ENCODE data around the gene RAB17. TPM values are rescaled to one million over a fixed set of nuclear protein-coding genes. Genes with fewer than 3 reads are reported as not detected.

RAB17 gene
- total and polyA plus RNA-seq, 4 donors = 3.7 to 22.3 (median 7.8) TPM

DNA sequence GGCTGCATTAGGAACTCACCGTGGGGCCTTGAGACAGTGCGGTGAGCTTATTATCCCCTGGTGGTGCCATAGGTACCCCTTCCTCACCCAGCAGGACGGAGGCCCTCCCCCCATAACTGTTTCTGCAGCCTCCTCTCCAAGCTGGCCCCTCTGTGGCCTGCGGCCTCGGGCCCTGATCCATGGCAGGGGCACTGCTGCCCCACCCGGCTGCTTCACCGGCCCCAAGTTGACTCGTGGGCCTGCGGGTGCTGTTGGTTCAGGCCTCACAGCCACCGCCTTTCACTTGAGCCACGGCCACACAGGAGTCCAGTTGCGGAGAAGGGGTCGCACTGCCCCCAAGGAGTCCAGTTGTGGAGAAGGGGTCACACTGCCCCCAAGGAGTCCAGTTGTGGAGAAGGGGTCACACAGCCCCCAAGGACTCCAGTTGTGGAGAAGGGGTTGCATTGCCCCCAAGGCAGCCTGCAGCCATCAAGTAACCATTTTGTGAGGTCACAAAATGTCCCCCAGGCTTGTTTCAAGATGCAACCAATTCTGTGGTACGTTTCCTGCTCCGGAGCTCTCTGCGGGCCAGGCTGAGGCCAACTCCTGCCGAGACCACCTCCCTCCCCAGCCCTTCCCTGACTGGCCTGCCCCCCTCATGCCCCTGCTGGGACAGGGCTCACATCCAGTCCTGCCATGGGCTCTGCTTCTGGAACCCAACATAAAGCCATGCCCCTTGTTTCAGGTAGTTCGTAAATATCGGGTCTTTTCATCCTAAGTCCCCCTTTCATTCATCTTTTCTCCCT, 41.5 kb upstream of the RAB17 start:
- Histone ChIP-seq H3K4me1 (ENCODE audit: control insufficient read depth in 1 of 2, insufficient read depth in 2 of 2, low read length in 2 of 2) (peaks cover 4 to 12% of the 10 kb centered on the region in 2 donors), H3K36me3 (ENCODE audit: control insufficient read depth in 1 of 2, insufficient read depth in 2 of 2, low read length in 1 of 2) (no peaks in the 10 kb centered on the region), H3K27ac (ENCODE audit: low read depth in 1 of 2, low read length in 2 of 2) (peak overlapping the region in 1 of 2 donors; percentile 95), H3K27me3 (ENCODE audit: control insufficient read depth in 1 of 2, insufficient read depth in 2 of 2, low read length in 1 of 2) (no peaks in the 10 kb centered on the region), H3K4me3 (ENCODE audit: low read length in 2 of 2) (no peak overlapping the region), H3K9me3 (ENCODE audit: control insufficient read depth, low read length) (no peaks in the 10 kb centered on the region)
- 91 to 95% methylated on average over 19 of the region's 19 CpGs for WGBS, 2 donors
- no peak for ATAC-seq (ENCODE audit: low FRiP score)
- no peak for DNase-seq
- intact Hi-C loops (cut with DNase I) = loop anchor here in 1 of 2 donors (2.0 kb wide), 1 partner anchor 21 kb away; no protein-coding TSS in a partner anchor

DNA sequence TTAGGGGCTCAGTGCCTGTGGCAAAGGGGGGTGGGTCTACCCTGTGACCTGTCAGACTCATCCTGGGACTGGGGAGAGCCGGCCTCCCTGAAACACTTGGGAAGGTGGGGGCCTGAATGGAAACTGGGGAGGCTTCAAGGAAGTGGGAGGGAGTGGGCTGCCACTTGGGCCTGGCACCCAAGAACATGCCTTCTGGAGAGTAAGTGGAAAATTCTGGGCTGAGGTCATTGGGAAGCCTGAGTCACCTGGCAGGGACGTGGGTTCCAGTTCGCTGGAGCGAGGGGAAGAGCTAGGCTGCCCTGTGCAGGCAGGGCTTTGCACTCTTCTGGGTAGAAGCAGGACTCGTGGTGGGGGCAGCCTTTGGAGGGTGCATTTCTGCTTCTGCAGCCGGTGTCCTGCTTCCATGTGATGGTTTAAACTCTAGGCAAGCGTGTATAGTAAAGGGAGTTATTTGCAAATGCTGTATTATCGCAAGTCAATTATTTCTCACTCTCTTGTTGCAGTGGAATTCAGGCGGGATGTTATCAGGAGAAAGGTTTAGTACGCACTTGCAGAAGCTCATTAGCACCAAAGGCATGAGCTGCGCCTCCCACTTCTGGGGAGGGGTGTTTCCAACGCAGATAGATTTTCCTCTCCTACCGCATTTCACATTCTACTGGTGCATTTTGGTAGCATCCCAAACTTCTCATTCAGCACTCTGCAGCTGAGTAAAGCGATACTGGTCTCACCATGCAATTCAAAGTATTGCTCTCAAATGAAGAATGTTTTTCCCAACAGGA, 40.7 kb upstream of the RAB17 start:
- peaks cover 4 to 12% of the 10 kb centered on the region in 2 donors for H3K4me1 ChIP-seq (ENCODE audit: control insufficient read depth in 1 of 2, insufficient read depth in 2 of 2, low read length in 2 of 2)

DNA sequence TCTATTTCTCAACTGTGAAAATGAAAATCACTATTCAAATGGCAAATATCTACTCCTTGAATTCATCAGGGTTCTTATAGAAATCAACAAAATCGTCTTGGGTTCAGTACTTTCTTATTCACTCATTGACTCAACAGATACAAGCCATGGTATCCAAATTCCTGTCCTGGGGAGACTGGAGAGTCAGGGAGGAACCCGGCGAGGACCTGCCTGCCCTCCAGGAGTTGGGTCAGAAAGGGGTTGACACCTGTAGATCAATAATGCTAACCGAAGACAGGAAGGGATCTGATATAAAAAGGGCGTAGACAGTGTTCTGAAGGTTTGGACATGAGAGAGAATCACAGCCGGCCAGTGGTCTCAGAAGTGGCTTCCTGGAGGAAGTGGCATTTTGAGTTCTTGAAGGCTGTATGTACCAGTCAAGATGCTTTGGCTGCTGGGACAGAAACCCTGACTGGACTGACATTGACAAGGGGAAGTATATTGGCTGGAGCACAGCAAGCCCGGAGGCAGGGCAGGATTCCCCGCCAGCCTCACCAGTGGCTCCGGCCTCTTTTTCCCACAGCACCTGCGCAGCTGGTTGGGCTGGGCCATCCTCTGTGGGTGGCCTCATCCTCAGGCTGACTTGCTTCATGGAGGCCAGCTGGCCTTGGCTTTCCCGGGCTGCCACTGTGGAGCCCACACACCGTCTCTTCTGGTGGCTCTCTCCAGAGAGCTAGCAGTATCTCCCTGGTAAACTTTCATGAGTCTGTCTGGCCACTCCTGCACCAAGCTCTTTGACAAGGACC, 39.9 kb upstream of the RAB17 start:
- intact Hi-C loops (cut with DNase I) = no loop called here
- no peaks in the 10 kb centered on the region for H3K27me3 ChIP-seq (ENCODE audit: control insufficient read depth in 1 of 2, insufficient read depth in 2 of 2, low read length in 1 of 2)
- H3K36me3 ChIP-seq (ENCODE audit: control insufficient read depth in 1 of 2, insufficient read depth in 2 of 2, low read length in 1 of 2) = no peaks in the 10 kb centered on the region
- H3K27ac ChIP-seq (ENCODE audit: low read depth in 1 of 2, low read length in 2 of 2) = peak overlapping the region; percentile 45 to 62
- no peak for ATAC-seq (ENCODE audit: low FRiP score)
- no peak for DNase-seq
- no peaks in the 10 kb centered on the region for H3K9me3 ChIP-seq (ENCODE audit: control insufficient read depth, low read length)
- WGBS, 2 donors = 75 to 86% methylated on average over 12 of the region's 12 CpGs
- peaks cover 4 to 12% of the 10 kb centered on the region in 2 donors for H3K4me1 ChIP-seq (ENCODE audit: control insufficient read depth in 1 of 2, insufficient read depth in 2 of 2, low read length in 2 of 2)
- no peak overlapping the region for H3K4me3 ChIP-seq (ENCODE audit: low read length in 2 of 2)

More for the DNA sequence above, 40.7 kb upstream of the RAB17 start:
- 64 to 65% methylated on average over 14 of the region's 14 CpGs for WGBS, 2 donors
- peak; percentile 67 to 85 for DNase-seq
- Histone ChIP-seq H3K4me3 (ENCODE audit: low read length in 2 of 2) (no peak overlapping the region), H3K9me3 (ENCODE audit: control insufficient read depth, low read length) (no peaks in the 10 kb centered on the region), H3K36me3 (ENCODE audit: control insufficient read depth in 1 of 2, insufficient read depth in 2 of 2, low read length in 1 of 2) (no peaks in the 10 kb centered on the region), H3K27ac (ENCODE audit: low read depth in 1 of 2, low read length in 2 of 2) (peak overlapping the region; percentile 45 to 62), H3K27me3 (ENCODE audit: control insufficient read depth in 1 of 2, insufficient read depth in 2 of 2, low read length in 1 of 2) (no peaks in the 10 kb centered on the region)
- intact Hi-C loops (cut with DNase I) = no loop called here
- ATAC-seq (ENCODE audit: low FRiP score) = no peak

DNA sequence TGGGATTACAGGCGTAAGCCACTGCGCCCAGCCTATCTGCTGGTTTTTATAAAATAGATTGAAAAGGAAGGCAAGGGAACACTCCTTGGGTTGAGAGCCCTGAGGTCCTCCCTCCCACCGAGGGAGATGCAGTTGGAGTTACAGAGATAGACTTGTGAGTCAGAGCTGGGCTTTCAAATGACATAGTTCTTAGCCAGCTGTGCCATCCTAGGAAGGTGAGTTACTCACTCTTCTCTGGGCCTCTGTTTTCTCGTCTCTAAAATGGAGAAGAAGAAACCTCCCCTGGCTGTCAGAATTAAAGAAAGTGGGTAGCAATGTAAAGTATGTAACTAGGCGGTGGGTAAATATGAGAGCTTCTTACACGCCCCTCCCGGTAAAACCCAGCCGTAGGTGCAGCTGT, 39.2 kb upstream of the RAB17 start:
- no peaks in the 10 kb centered on the region for H3K9me3 ChIP-seq (ENCODE audit: control insufficient read depth, low read length)
- no peak overlapping the region for H3K4me3 ChIP-seq (ENCODE audit: low read length in 2 of 2)
- H3K27me3 ChIP-seq (ENCODE audit: control insufficient read depth in 1 of 2, insufficient read depth in 2 of 2, low read length in 1 of 2) = no peaks in the 10 kb centered on the region
- no peaks in the 10 kb centered on the region for H3K36me3 ChIP-seq (ENCODE audit: control insufficient read depth in 1 of 2, insufficient read depth in 2 of 2, low read length in 1 of 2)
- peaks cover 4 to 12% of the 10 kb centered on the region in 2 donors for H3K4me1 ChIP-seq (ENCODE audit: control insufficient read depth in 1 of 2, insufficient read depth in 2 of 2, low read length in 2 of 2)
- ATAC-seq (ENCODE audit: low FRiP score) = no peak
- no peak for DNase-seq
- H3K27ac ChIP-seq (ENCODE audit: low read depth in 1 of 2, low read length in 2 of 2) = no peak overlapping the region
- WGBS, 2 donors = 72 to 90% methylated on average over 8 of the region's 8 CpGs
- intact Hi-C loops (cut with DNase I) = loop anchor here in 1 of 2 donors (5.0 kb wide), 2 partner anchors 33 to 37 kb away; partner anchors contain the start of gene RAB17

DNA sequence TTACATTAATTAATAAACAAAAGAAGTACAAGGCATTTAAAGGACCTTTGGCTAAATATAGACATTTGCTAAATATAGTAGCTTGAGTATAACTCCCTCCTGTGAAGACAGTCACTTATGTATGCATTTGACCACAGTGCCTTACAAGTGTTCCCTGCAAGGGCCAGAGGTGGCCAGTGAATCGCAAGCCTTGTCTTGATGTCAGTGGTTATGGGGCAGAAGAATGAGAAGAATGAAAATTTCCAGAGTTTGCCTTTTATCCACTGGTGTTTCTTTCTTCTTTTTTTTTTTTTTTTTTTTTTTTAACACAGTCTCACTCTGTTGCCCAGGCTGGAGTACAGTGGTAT, 38.6 kb upstream of the RAB17 start:
- no peaks in the 10 kb centered on the region for H3K9me3 ChIP-seq (ENCODE audit: control insufficient read depth, low read length)
- ATAC-seq (ENCODE audit: low FRiP score) = no peak
- intact Hi-C loops (cut with DNase I) = loop anchor here in 1 of 2 donors (5.0 kb wide), 2 partner anchors 33 to 37 kb away; partner anchors contain the start of gene RAB17
- H3K4me1 ChIP-seq (ENCODE audit: control insufficient read depth in 1 of 2, insufficient read depth in 2 of 2, low read length in 2 of 2) = peaks cover 4 to 12% of the 10 kb centered on the region in 2 donors
- DNase-seq = no peak
- H3K27ac ChIP-seq (ENCODE audit: low read depth in 1 of 2, low read length in 2 of 2) = no peak overlapping the region
- no peaks in the 10 kb centered on the region for H3K36me3 ChIP-seq (ENCODE audit: control insufficient read depth in 1 of 2, insufficient read depth in 2 of 2, low read length in 1 of 2)
- H3K4me3 ChIP-seq (ENCODE audit: low read length in 2 of 2) = no peak overlapping the region
- WGBS, 2 donors = 76 to 85% methylated on average over 1 of the region's 1 CpG
- no peaks in the 10 kb centered on the region for H3K27me3 ChIP-seq (ENCODE audit: control insufficient read depth in 1 of 2, insufficient read depth in 2 of 2, low read length in 1 of 2)

DNA sequence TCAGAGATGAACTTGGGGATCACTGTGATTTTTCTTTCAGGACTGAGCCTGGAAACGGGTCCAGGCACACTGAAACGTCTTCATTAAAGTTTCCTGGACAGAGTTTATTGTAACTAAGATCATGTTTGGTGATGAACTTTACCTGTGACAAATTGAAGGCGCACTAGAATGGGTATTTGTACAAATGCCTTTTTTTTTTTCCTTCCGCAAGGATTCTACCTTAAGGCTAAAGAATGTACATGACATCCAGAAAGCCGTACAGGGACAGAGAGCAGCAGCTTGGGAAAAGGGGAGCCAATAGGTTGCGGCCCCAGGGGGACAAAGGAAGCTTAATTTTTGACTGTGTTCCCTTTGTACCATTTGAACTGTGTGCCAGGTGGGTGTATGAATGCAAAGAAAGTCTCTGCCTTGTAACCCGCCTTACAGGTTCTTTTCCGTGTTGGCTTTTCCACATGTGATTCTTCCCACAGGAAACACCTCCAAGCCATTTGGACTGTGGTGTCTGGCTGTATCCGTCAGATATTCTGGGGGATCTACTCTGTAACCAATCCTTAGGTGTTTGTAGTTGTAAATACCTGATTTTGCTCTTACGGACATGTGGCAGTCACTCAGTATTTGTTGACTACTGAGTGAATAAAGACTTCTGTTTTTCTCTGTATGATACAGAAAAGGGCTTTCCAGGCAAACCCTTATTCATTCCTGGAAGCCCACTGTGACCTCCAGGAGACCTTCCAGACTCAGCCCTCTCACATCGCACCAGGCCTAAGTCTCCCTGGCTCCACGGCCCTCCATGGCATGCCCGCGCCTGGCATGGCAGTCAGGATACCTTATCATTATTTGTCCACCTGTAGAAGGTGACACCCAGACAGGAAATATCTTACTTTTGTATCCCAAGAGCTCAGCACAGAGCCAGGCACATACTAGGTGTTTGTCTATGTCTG, 38.0 kb upstream of the RAB17 start:
- peaks cover 4 to 9% of the 10 kb centered on the region in 2 donors for H3K4me1 ChIP-seq (ENCODE audit: control insufficient read depth in 1 of 2, insufficient read depth in 2 of 2, low read length in 2 of 2)
- H3K27ac ChIP-seq (ENCODE audit: low read depth in 1 of 2, low read length in 2 of 2) = peak overlapping the region; percentile 61 to 89
- H3K36me3 ChIP-seq (ENCODE audit: control insufficient read depth in 1 of 2, insufficient read depth in 2 of 2, low read length in 1 of 2) = no peaks in the 10 kb centered on the region
- intact Hi-C loops (cut with DNase I) = loop anchor here in 1 of 2 donors (5.0 kb wide), 2 partner anchors 34 to 36 kb away; partner anchors contain the start of gene RAB17
- DNase-seq = no peak
- ATAC-seq (ENCODE audit: low FRiP score) = no peak
- H3K4me3 ChIP-seq (ENCODE audit: low read length in 2 of 2) = peak overlapping the region; percentile 77 to 91
- 53 to 54% methylated on average over 14 of the region's 14 CpGs for WGBS, 2 donors
- H3K9me3 ChIP-seq (ENCODE audit: control insufficient read depth, low read length) = no peaks in the 10 kb centered on the region
- no peaks in the 10 kb centered on the region for H3K27me3 ChIP-seq (ENCODE audit: control insufficient read depth in 1 of 2, insufficient read depth in 2 of 2, low read length in 1 of 2)

DNA sequence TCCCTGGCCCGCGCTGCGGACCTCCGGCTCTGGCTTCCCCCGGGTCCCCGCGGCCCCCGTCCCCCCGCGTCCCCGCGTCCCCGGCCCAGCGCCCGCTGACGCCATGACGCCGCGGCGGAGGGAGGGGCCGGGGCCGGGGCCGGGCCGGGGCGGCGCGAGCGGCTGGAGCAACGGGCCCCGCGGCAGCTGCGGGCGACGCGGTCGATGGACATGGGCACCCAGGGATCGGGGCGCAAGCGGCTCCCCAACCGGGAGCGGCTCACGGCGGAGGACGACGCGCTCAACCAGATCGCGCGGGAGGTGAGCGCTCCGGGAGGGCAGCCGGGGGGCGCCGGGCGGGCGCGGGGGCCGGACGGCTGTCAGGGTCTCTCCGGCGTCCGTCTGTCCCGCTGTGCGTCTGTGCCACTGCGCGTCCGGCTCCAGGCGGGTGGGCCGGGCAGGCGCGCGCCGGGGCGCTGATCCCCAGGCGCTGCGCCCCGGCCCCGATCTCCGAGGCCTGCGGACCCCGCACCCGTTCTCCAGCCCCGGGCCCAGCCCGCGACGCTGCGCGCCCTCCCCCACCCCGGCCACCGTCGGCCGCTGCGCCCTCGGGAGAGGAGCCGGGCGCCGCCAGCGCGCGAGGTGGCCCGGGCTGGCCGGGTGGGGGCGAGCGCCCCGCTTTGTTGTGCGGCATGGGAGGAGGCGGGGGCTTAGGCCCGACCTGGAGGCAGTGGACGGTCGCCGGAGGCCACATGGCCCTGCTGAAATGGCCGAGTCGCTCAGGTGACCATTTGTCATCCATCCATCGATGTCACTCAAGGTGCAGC, 37.1 kb upstream of the RAB17 start, which contains the start of gene LRRFIP1:
TSS of gene LRRFIP1 (plus strand) at position 147 of the 806 bp plus-strand sequence. CDS start at position 205, 58 bp downstream.
- DNase-seq (peak in 1 of 2 donors; percentile 84), ATAC-seq (ENCODE audit: low FRiP score) (peak; percentile 78)
- no peaks in the 10 kb centered on the region for H3K27me3 ChIP-seq (ENCODE audit: control insufficient read depth in 1 of 2, insufficient read depth in 2 of 2, low read length in 1 of 2)
- 1% methylated on average over 36 to 114 of the region's 114 CpGs for WGBS, 2 donors
- H3K4me1 ChIP-seq (ENCODE audit: control insufficient read depth in 1 of 2, insufficient read depth in 2 of 2, low read length in 2 of 2) = peaks cover under 1 to 4% of the 10 kb centered on the region in 2 donors
- peak within 1 kb of the TSS; percentile 77 to 91 for H3K4me3 ChIP-seq (ENCODE audit: low read length in 2 of 2)
- H3K27ac ChIP-seq (ENCODE audit: low read depth in 1 of 2, low read length in 2 of 2) = peak within 1 kb of the TSS; percentile 78 to 89
- intact Hi-C loops (cut with DNase I) = loop anchor here in 1 of 2 donors (5.0 kb wide), 2 partner anchors 35 kb away; partner anchors contain the start of gene RAB17
- no peaks in the 10 kb centered on the region for H3K9me3 ChIP-seq (ENCODE audit: control insufficient read depth, low read length)
- no peaks in the 10 kb centered on the region for H3K36me3 ChIP-seq (ENCODE audit: control insufficient read depth in 1 of 2, insufficient read depth in 2 of 2, low read length in 1 of 2)

Measured in aorta (tissue), 5 donors.